T follicular helper cell (primary cell): ENCODE results near the gene RBM17.
A peak's percentile ranks its signal among the peaks of the same experiment; 100 is the strongest.
"Not testable (repeated sequence)": the region's sequence is repeated elsewhere in the genome, so short reads cannot be mapped to it uniquely, and the experiment has no call there.

Experiments used
- DNase-seq: peaks from one replicate; pipeline ENCODE4 v3.0.0-alpha.2; 2020; ENCODE audit warnings: low read depth

The RBM17 gene

DNA sequence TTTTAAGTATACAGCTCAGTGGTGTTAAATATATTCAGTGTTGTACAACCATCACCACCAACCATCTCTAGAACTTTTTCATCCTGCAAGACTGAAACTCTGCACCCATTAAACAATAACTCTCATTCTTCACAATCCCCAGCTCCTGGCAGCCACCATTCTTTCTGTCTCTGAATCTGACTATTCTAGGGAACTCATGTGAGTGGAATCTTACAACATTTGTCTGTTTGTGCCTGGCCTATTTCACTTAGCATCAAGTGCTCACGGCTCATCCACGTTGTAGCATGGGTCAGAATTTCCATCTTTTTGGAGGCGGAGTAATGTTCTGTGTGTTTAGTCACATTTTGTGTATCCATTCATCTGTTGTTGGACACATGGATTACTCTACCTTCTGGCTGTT is 73.1 kb downstream of the RBM17 start:
- DNase-seq = no peak

- DNase-seq = no peak
Measured at GRCh38 chr10:6162589-6163356, 73.9 kb downstream of the RBM17 start.

GRCh38 chr10:6163364-6164270 is 74.8 kb downstream of the RBM17 start:
- DNase-seq = peak; percentile 90

DNA sequence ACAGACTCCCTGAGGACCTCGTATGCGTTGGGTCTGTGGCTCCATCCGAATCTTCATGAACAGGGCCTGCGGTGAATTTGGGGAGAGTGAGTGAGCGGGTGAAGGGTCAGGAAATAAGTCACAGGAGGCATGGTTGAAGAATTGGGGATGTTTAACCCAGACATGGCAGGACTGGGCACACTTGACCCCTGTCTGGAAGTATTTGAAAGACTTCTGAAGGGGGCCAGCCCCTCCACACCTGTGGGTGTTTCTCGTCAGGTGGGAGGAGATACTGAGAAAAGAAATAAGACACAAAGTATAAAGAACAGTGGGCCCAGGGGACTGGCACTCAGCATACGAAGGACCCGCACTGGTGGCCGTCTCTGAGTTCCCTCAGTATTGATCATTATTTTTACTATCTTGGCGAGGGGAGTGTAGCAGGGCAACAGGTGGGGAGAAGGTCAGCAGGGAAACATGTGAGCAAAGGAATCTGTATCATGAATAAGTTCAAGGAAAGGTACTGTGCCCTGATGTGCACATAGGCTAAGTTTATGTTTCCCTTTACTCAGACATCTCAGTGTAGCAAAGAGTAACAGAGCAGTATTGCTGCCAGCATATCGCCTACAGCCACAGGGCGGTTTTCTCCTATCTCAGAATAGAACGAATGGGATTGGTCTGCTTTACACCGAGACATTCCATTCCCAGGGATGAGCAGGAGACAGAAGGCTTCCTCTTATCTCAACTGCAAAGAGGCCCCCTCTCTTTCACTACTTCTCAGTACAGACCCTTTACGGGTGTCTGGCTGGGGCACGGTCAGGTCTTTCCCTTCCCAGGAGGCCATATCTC is 75.6 kb downstream of the RBM17 start:
- no peak for DNase-seq

DNA sequence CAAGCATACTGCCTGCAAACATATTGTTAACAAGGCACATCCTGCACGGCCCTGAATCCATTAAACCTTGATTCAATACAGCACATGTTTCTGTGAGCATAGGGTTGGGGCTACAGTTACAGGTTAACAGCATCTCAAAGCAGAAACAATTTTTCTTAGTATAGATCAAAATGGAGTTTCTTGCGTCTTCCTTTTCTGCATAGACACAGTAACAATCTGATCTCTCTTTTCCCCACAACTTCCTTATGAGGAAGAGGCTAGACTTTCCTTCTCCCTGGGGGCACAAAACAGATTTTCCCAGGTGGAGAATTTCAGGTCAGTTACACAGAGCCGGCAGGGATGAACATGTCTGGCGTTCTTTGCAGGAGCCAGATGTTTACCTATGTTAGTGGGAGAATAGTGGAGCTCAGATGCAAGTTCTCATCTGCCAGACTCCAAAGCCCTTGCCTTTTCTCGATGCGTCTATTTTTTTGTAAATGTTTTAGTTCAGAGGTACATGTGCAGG is 76.4 kb downstream of the RBM17 start:
- no peak for DNase-seq

GRCh38 chr10:6165933-6166332 is 77.1 kb downstream of the RBM17 start:
- not testable (repeated sequence) for DNase-seq
